ENCODE data around the gene MPC1L. TPM values are rescaled to one million over a fixed set of nuclear protein-coding genes. Genes with fewer than 3 reads are reported as not detected.

The MPC1L gene
- polyA plus RNA-seq, 1 donor (not counting 4 experiments of a cell fraction or from before 2014, with no cell fraction given) = not detected

GRCh38 chrX:40660381-40660780 lies 37.2 kb downstream of the MPC1L start:
- no peak overlapping the region for H3K4me3 ChIP-seq (ENCODE audit: control insufficient read depth in 2 of 3, extremely low read depth in 1 of 3, insufficient read depth in 2 of 3, low read depth in 1 of 3, low read length in 3 of 3)
- TF ChIP-seq EZH2 (IDR thresholded peaks at IDR 0.05; ENCODE audit: low read length) = no peak
- TF ChIP-seq CTCF (optimal IDR thresholded peaks at IDR 0.05 in 1 of 3, IDR thresholded peaks at IDR 0.05 in 1 of 3, conservative IDR thresholded peaks at IDR 0.05 in 1 of 3; ENCODE audit: extremely low read depth in 1 of 3, insufficient read depth in 2 of 3, low read length in 3 of 3) = no peak
- dilution Hi-C loops (cut with MboI; ENCODE audit: extremely low pct_ligation_motif_present, low sequenced_read_pairs) = no loop called here
- H3K4me1 ChIP-seq (ENCODE audit: control insufficient read depth, extremely low read depth, insufficient read depth, low read length) = no peaks in the 10 kb centered on the region
- no peaks in the 10 kb centered on the region for H3K27me3 ChIP-seq (ENCODE audit: control insufficient read depth, extremely low read depth, insufficient read depth, low read length)
- H4K20me1 ChIP-seq (ENCODE audit: control insufficient read depth, extremely low read depth, insufficient read depth, low read length) = no peaks in the 10 kb centered on the region
- H3K9me3 ChIP-seq (ENCODE audit: control insufficient read depth, low read depth, low read length) = no peaks in the 10 kb centered on the region
- no peak overlapping the region for H3K27ac ChIP-seq (ENCODE audit: control insufficient read depth, insufficient read depth, low read length)
- FAIRE-seq (no peak), DNase-seq (ENCODE audit: low read depth, low spot score) (no peak)
- no peak overlapping the region for H2AFZ ChIP-seq (ENCODE audit: control insufficient read depth, low read length)
- peaks cover 3 to 10% of the 10 kb centered on the region in 2 experiments for H3K36me3 ChIP-seq (ENCODE audit: control insufficient read depth in 2 of 2, extremely low read depth in 1 of 2, insufficient read depth in 2 of 2, low read length in 2 of 2)
- H3K9me1 ChIP-seq (ENCODE audit: control insufficient read depth, extremely low read depth, insufficient read depth, low read length) = no peaks in the 10 kb centered on the region
- H3K4me2 ChIP-seq (ENCODE audit: control insufficient read depth, extremely low read depth, insufficient read depth, low read depth, low read length) = no peak overlapping the region
- H3K79me2 ChIP-seq (ENCODE audit: control insufficient read depth, insufficient read depth, low read length) = no peaks in the 10 kb centered on the region
- no peak overlapping the region for H3K9ac ChIP-seq (ENCODE audit: control insufficient read depth, extremely low read depth, insufficient read depth, low read length)

- no peak overlapping the region for H3K27ac ChIP-seq (ENCODE audit: control insufficient read depth, insufficient read depth, low read length)
- no peaks in the 10 kb centered on the region for H3K27me3 ChIP-seq (ENCODE audit: control insufficient read depth, extremely low read depth, insufficient read depth, low read length)
- H4K20me1 ChIP-seq (ENCODE audit: control insufficient read depth, extremely low read depth, insufficient read depth, low read length) = no peaks in the 10 kb centered on the region
- H3K9me3 ChIP-seq (ENCODE audit: control insufficient read depth, low read depth, low read length) = no peaks in the 10 kb centered on the region
- TF ChIP-seq CTCF (optimal IDR thresholded peaks at IDR 0.05 in 1 of 3, IDR thresholded peaks at IDR 0.05 in 1 of 3, conservative IDR thresholded peaks at IDR 0.05 in 1 of 3; ENCODE audit: extremely low read depth in 1 of 3, insufficient read depth in 2 of 3, low read length in 3 of 3) (no peak), EZH2 (IDR thresholded peaks at IDR 0.05; ENCODE audit: low read length) (no peak)
- no peak overlapping the region for H3K9ac ChIP-seq (ENCODE audit: control insufficient read depth, extremely low read depth, insufficient read depth, low read length)
- H3K79me2 ChIP-seq (ENCODE audit: control insufficient read depth, insufficient read depth, low read length) = no peaks in the 10 kb centered on the region
- H3K36me3 ChIP-seq (ENCODE audit: control insufficient read depth in 2 of 2, extremely low read depth in 1 of 2, insufficient read depth in 2 of 2, low read length in 2 of 2) = peaks cover 6 to 11% of the 10 kb centered on the region in 2 experiments
- no peak for DNase-seq (ENCODE audit: low read depth, low spot score)
- H3K4me3 ChIP-seq (ENCODE audit: control insufficient read depth in 2 of 3, extremely low read depth in 1 of 3, insufficient read depth in 2 of 3, low read depth in 1 of 3, low read length in 3 of 3) = no peak overlapping the region
- H3K4me2 ChIP-seq (ENCODE audit: control insufficient read depth, extremely low read depth, insufficient read depth, low read depth, low read length) = no peak overlapping the region
- dilution Hi-C loops (cut with MboI; ENCODE audit: extremely low pct_ligation_motif_present, low sequenced_read_pairs) = no loop called here
- no peaks in the 10 kb centered on the region for H3K9me1 ChIP-seq (ENCODE audit: control insufficient read depth, extremely low read depth, insufficient read depth, low read length)
- H2AFZ ChIP-seq (ENCODE audit: control insufficient read depth, low read length) = no peak overlapping the region
- FAIRE-seq = no peak
- no peaks in the 10 kb centered on the region for H3K4me1 ChIP-seq (ENCODE audit: control insufficient read depth, extremely low read depth, insufficient read depth, low read length)
Measured at GRCh38 chrX:40661489-40661888, 38.3 kb downstream of the MPC1L start.
